GM19397 (cell line): ENCODE data around the gene KIF21A.

Experiments used
- ATAC-seq: cut with Tn5 transposase; IDR thresholded peaks from one replicate; pipeline ENCODE4 v1.9.1; 2021; ENCODE audit warnings: mild to moderate bottlenecking, moderate library complexity; ENCODE audit not compliant: unreplicated experiment

The KIF21A gene

GRCh38 chr12:39294715-39295114, 148.2 kb downstream of the KIF21A start:
- ATAC-seq: no peak

DNA sequence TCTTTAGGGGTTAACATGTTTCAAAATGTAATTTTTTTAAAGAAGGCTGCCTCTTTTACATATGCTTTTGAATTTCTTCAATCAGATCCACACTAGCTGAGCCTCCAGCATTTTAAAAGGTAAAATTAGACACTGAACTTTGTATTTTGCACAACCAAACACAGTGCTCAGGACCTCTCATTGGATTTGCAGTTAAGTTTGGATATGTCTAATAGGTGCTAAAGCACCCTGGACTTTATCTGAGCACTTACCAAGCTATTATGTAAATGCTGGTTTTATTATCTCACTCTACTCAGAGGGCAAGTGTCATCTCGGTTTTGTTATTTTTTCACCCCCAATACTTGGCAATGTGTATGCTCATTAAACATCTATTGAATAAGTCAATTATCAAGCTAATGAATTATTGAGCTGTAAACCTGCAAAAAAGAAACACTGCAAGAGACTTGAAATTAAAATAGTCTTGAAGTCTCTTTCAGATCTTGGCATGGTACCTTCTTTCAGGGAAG, 150.7 kb downstream of the KIF21A start:
- no peak for ATAC-seq

DNA sequence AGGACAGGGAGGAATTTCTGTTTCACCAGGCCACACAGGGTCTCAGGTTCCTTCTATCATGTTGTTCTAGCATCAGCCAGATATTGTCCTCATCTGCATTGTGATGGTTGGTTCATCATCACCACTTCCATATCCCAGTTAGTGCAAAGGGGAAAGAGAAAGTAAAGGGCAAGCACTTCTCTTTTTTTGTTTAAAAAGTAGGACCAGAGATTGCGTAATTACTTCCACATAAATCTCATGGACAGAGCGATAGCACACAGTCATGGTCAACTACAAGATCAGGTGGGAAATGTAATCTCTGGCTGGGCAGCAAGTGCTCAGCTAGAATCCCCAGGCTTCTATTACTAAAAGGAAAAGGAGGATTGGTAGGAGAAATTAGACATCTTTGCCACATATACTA, 155.1 kb downstream of the KIF21A start:
- ATAC-seq: no peak

GRCh38 chr12:39287409-39287808, 155.5 kb downstream of the KIF21A start:
- no peak for ATAC-seq

GRCh38 chr12:39278426-39278825, 164.5 kb downstream of the KIF21A start:
- ATAC-seq: no peak

- no peak for ATAC-seq
Observed at GRCh38 chr12:39277416-39277815, 165.5 kb downstream of the KIF21A start.

- ATAC-seq: no peak
Observed at GRCh38 chr12:39275846-39276245, 167.1 kb downstream of the KIF21A start.

- ATAC-seq: no peak
Observed at GRCh38 chr12:39272871-39273655, 169.9 kb downstream of the KIF21A start.

GRCh38 chr12:39269492-39269891, 173.4 kb downstream of the KIF21A start:
- ATAC-seq: no peak

DNA sequence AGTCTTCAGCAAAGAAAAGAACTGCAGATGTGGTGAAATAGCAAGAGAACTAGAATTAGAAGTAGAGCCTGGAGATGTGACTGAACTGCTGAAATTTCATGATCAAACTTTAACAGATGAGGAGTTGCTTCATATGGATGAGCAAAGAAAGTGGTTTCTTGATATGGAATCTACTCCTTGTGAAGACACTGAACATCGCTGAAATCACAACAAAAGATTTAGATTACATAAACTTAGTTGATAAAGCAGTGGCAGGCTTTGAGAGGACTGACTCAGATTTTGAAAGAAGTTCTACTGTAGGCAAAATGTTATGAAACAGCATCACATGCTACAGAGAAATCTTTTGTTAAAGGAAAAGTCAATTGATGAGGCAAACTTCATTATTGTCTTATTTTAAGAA, 175.0 kb downstream of the KIF21A start:
- ATAC-seq: no peak

DNA sequence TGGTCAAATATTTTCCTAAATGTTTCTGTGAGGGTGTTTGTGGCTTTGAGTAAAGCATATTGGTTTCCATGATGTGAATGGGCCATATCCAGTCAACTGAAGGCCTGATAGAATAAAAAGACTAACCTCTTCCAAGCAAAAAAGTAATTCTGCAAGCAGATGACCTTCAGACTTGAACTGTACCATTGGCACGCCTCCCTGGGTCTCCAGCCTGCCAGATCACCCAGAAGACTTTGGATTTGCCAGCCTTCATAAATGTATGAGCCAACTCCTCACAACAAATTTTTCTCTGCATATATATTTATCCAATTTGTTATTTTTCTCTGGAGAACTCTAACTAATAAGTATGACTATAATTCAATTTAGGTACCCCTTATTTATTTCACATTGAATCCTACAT, 190.3 kb downstream of the KIF21A start:
- no peak for ATAC-seq
